ENCODE results near the gene NMNAT3. TPM values are rescaled to one million over a fixed set of nuclear protein-coding genes. Genes with fewer than 3 reads are reported as not detected.

NMNAT3 gene
- total RNA-seq, 2 donors from 2014 or later = 1.2 to 1.6 TPM

DNA sequence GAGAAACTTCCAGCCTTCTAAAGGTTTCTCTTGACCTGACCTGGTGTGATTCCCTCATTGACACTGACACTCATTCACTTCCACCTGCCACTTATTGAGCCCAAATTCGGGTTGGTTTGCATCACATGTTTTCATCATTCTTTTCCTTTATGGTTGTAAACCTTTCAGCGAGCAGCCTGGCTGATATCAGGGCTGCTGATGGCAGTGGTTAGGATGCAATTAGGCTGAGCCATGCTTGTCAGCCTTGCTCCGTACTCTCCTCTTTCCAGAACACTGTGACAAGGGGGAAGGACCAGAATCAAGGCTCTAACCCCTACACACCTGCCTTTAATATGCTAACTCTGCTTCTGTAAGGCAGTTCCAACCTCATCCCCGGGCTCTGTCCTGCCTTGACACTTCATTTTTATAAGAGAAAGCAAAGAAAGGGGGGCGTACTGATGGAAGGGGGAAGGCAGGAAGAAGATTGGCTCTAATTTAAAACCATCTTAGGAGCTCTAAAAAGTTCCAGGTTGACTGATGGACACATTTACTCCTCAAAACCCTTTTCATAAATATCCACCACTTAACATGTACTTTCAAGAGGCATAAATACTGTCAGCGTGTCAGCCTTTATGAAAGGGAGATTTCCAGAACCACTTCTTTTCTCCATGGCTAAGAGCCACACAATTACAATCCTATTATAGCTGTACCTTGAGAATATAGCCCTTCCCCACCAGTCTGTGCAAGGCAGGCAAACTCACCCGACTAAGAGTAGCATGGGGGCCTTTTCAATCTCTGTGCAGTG, 5.7 kb downstream of the NMNAT3 start:
- TF ChIP-seq, protein P1, sequence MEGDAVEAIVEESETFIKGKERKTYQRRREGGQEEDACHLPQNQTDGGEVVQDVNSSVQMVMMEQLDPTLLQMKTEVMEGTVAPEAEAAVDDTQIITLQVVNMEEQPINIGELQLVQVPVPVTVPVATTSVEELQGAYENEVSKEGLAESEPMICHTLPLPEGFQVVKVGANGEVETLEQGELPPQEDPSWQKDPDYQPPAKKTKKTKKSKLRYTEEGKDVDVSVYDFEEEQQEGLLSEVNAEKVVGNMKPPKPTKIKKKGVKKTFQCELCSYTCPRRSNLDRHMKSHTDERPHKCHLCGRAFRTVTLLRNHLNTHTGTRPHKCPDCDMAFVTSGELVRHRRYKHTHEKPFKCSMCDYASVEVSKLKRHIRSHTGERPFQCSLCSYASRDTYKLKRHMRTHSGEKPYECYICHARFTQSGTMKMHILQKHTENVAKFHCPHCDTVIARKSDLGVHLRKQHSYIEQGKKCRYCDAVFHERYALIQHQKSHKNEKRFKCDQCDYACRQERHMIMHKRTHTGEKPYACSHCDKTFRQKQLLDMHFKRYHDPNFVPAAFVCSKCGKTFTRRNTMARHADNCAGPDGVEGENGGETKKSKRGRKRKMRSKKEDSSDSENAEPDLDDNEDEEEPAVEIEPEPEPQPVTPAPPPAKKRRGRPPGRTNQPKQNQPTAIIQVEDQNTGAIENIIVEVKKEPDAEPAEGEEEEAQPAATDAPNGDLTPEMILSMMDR (conservative IDR thresholded peaks at IDR 0.05) = no peak
- no peak for DNase-seq
- Mint-ChIP-seq H3K36me3 (ENCODE audit: low read depth) (no peaks in the 10 kb centered on the region), H3K4me3 (no peak overlapping the region), H3K4me1 (peaks cover 8% of the 10 kb centered on the region), H3K27ac (no peak overlapping the region), H3K9me3 (no peaks in the 10 kb centered on the region), H3K27me3 (ENCODE audit: insufficient read depth) (peaks cover 28% of the 10 kb centered on the region)
- 74 to 87% methylated on average over 5 to 7 of the region's 7 CpGs for WGBS, 2 experiments (ENCODE audit: insufficient coverage in 1 of 2, insufficient read length in 1 of 2)
- Histone ChIP-seq H3K9ac (ENCODE audit: extremely low read depth, low read length, poor library complexity, severe bottlenecking) (no peak overlapping the region), H3K27ac (ENCODE audit: low read depth, low read length) (no peak overlapping the region), H3K36me3 (ENCODE audit: control insufficient read depth, insufficient read depth, low read length) (no peaks in the 10 kb centered on the region), H3K4me3 (ENCODE audit: low read length) (no peak overlapping the region), H3K27me3 (ENCODE audit: control insufficient read depth, insufficient read depth, low read length, poor library complexity, severe bottlenecking) (peaks cover 30% of the 10 kb centered on the region), H3K4me1 (ENCODE audit: control insufficient read depth, insufficient read depth, low read length) (no peaks in the 10 kb centered on the region), H3K9me3 (ENCODE audit: control insufficient read depth, low read length) (no peaks in the 10 kb centered on the region)

GRCh38 chr3:139671107-139671506, 6.7 kb downstream of the NMNAT3 start:
- Mint-ChIP-seq H3K9me3 (no peaks in the 10 kb centered on the region), H3K4me1 (peaks cover 8% of the 10 kb centered on the region), H3K27ac (no peak overlapping the region), H3K36me3 (ENCODE audit: low read depth) (no peaks in the 10 kb centered on the region), H3K4me3 (no peak overlapping the region), H3K27me3 (ENCODE audit: insufficient read depth) (peaks cover 19% of the 10 kb centered on the region)
- Histone ChIP-seq H3K4me3 (ENCODE audit: low read length) (no peak overlapping the region), H3K27ac (ENCODE audit: low read depth, low read length) (no peak overlapping the region), H3K9ac (ENCODE audit: extremely low read depth, low read length, poor library complexity, severe bottlenecking) (no peak overlapping the region), H3K27me3 (ENCODE audit: control insufficient read depth, insufficient read depth, low read length, poor library complexity, severe bottlenecking) (peaks cover 21% of the 10 kb centered on the region), H3K36me3 (ENCODE audit: control insufficient read depth, insufficient read depth, low read length) (no peaks in the 10 kb centered on the region), H3K9me3 (ENCODE audit: control insufficient read depth, low read length) (no peaks in the 10 kb centered on the region), H3K4me1 (ENCODE audit: control insufficient read depth, insufficient read depth, low read length) (no peaks in the 10 kb centered on the region)
- DNase-seq = no peak
- 93 to 100% methylated on average over 2 of the region's 2 CpGs for WGBS, 2 experiments (ENCODE audit: insufficient coverage in 1 of 2, insufficient read length in 1 of 2)
- TF ChIP-seq, protein P1 (conservative IDR thresholded peaks at IDR 0.05) = no peak

DNA sequence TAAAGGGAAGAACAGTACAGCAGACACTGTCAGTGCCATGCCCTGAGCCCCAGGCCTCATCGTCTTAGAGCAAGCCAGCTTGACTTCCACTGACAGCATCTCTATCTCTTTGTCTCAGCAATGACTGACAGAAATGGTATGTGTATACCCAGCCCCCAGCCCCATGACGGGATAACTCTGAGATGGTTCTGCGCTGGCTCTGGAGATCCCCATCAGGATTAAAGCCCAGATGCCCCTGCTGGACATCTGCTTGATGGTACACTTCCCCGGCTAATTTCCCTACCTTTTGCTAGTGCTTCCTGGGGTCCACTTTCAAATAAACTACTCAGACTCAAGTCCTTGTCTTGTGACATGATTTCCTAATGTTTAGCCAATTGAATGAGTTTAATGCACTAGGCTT, 7.6 kb downstream of the NMNAT3 start:
- H3K9me3 ChIP-seq (ENCODE audit: control insufficient read depth, low read length) = no peaks in the 10 kb centered on the region
- Mint-ChIP-seq H3K9me3 (no peaks in the 10 kb centered on the region), H3K27ac (no peak overlapping the region), H3K36me3 (ENCODE audit: low read depth) (no peaks in the 10 kb centered on the region), H3K4me3 (no peak overlapping the region), H3K27me3 (ENCODE audit: insufficient read depth) (peaks cover 11% of the 10 kb centered on the region), H3K4me1 (peaks cover 5% of the 10 kb centered on the region)
- peaks cover 11% of the 10 kb centered on the region for H3K27me3 ChIP-seq (ENCODE audit: control insufficient read depth, insufficient read depth, low read length, poor library complexity, severe bottlenecking)
- no peak overlapping the region for H3K27ac ChIP-seq (ENCODE audit: low read depth, low read length)
- 78 to 83% methylated on average over 4 of the region's 4 CpGs for WGBS, 2 experiments (ENCODE audit: insufficient coverage in 1 of 2, insufficient read length in 1 of 2)
- H3K4me1 ChIP-seq (ENCODE audit: control insufficient read depth, insufficient read depth, low read length) = no peaks in the 10 kb centered on the region
- no peak overlapping the region for H3K4me3 ChIP-seq (ENCODE audit: low read length)
- H3K36me3 ChIP-seq (ENCODE audit: control insufficient read depth, insufficient read depth, low read length) = no peaks in the 10 kb centered on the region
- TF ChIP-seq, protein P1 (conservative IDR thresholded peaks at IDR 0.05) = no peak
- DNase-seq = no peak
- no peak overlapping the region for H3K9ac ChIP-seq (ENCODE audit: extremely low read depth, low read length, poor library complexity, severe bottlenecking)
